Smooth muscle cell (in vitro differentiated cells): Measurements from ENCODE around the gene UNKL. TPM values are rescaled to one million over a fixed set of nuclear protein-coding genes. Genes with fewer than 3 reads are reported as not detected.
A peak's percentile ranks its signal among the peaks of the same experiment; 100 is the strongest.

ENCODE experiments used
- DNase-seq: peaks from one replicate; lab custom pipeline; 2025; ENCODE audit not compliant: unreplicated experiment; lab: John Stamatoyannopoulos, UW
- H2AFZ ChIP-seq: fragments of 200-600 bp; sonication (generic); 2 replicates; pipeline ENCODE4 v1.6.0; 2016; ENCODE audit warnings: antibody characterized with exemption, low read depth, mild to moderate bottlenecking
- H3F3A ChIP-seq: fragments of 200-600 bp; sonication (generic); 2 replicates; pipeline ENCODE4 v1.6.0; 2017; ENCODE audit warnings: antibody characterized with exemption, low read depth
- H3K27ac ChIP-seq: fragments of 200-600 bp; sonication (generic); 2 replicates; pipeline ENCODE4 v1.5.1; 2016; ENCODE audit warnings: low read depth, mild to moderate bottlenecking
- H3K27me3 ChIP-seq: fragments of 200-600 bp; sonication (generic); 2 replicates; pipeline ENCODE4 v1.6.1; 2016; ENCODE audit warnings: low read depth, mild to moderate bottlenecking
- H3K36me3 ChIP-seq: fragments of 200-600 bp; sonication (generic); 2 replicates; pipeline ENCODE4 v1.5.1; 2016; ENCODE audit warnings: low read depth
- H3K4me1 ChIP-seq: fragments of 200-600 bp; sonication (generic); 2 replicates; pipeline ENCODE4 v1.5.1; 2016; ENCODE audit warnings: low read depth
- H3K4me2 ChIP-seq: fragments of 200-600 bp; sonication (generic); 2 replicates; pipeline ENCODE4 v1.6.0; 2016; ENCODE audit warnings: mild to moderate bottlenecking
- H3K4me3 ChIP-seq: fragments of 200-600 bp; sonication (generic); 2 replicates; pipeline ENCODE4 v1.5.1; 2016; ENCODE audit warnings: mild to moderate bottlenecking
- H3K79me2 ChIP-seq: fragments of 200-600 bp; sonication (generic); 2 replicates; pipeline ENCODE4 v1.6.0; 2016; ENCODE audit warnings: low read depth, mild to moderate bottlenecking
- H3K9ac ChIP-seq: fragments of 200-600 bp; sonication (generic); 2 replicates; pipeline ENCODE4 v1.6.0; 2016; ENCODE audit warnings: low read depth
- H3K9me3 ChIP-seq: fragments of 200-600 bp; sonication (generic); replicated peaks from 2 replicates; pipeline ENCODE4 v1.5.1; 2016; ENCODE audit warnings: low read depth
- H4K20me1 ChIP-seq: fragments of 200-600 bp; sonication (generic); 2 replicates; pipeline ENCODE4 v1.6.0; 2016; ENCODE audit warnings: low read depth
- WGBS: methylation state at CpG from one replicate; pipeline ENCODE4 v1.1.7; 2016; ENCODE audit warnings: low lambda C conversion rate; 5-methylcytosine and 5-hydroxymethylcytosine counted together
- polyA plus RNA-seq: library from polyadenylated mRNA; unstranded; fragments of >200 nt; fragmentation: Nextera tagmentation; extraction: Ambion mirVana; gene quantifications from 2 replicates; pipeline ENCODE4 v1.2.1, GENCODE V29; 2016
- total RNA-seq: library from RNA; depleted of rRNA; stranded (reverse); fragments of >200 nt; gene quantifications from 2 replicates; pipeline ENCODE4 v1.2.3, GENCODE V29; 2014
- TF ChIP-seq, protein P1 (sequence below): fragments of 200-600 bp; sonication (generic); IDR thresholded peaks from 2 replicates; pipeline ENCODE4 v1.5.1; 2017; ENCODE audit warnings: borderline replicate concordance, mild to moderate bottlenecking, antibody characterized with exemption; ENCODE audit not compliant: insufficient read depth, poor library complexity, severe bottlenecking

The UNKL gene
- total and polyA plus RNA-seq, 2 experiments from 2014 or later: 5.2 to 6.2 TPM

DNA sequence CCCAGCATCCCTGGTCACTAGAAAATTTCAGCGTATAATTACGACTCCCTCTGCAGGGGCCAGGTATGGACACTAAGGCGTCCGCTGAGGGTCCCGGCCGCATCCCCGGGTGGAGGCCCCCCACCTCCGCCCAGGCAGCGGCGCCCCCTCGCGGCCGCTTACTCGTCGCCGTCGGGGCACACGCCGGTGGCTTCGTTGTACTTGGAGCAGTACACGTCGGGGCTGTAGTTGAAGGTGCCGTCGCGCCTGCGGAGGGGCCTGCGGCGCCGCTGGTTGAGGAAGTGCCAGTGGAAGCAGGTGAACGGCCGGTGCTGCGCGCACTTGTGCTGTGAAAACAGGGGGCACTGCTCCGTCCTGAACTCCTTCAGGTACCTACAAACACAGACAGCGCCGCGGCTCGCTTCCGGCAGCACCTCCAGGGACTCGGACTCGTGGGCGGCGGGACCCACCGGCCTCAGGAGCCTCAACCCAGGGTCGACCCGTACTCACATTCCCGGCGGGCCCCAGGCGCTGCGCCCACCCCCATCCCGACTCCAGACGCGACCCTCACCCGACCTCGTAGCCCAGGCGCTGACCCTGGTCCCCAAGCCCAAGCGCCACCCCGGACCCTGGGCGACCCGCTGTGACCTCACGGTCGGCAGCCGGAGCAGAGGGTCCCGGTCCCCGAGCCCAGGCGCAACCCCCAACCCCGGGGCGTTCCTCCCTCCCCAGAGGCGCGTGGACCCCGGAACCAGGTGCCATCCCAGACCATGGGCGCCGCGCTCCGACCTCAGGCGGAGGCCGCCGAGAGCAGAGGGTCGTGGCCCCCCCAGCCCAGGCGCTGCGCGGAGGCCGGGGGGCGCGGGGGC lies 596 bp downstream of the UNKL start:
- no peaks in the 10 kb centered on the region for H4K20me1 ChIP-seq
- H3K4me3 ChIP-seq: peak overlapping the region; percentile 90
- H3K36me3 ChIP-seq: no peaks in the 10 kb centered on the region
- peak overlapping the region; percentile 89 for H3K9ac ChIP-seq
- 9% methylated on average over 47 of the region's 85 CpGs for WGBS
- H3K27ac ChIP-seq: no peak overlapping the region
- peaks cover 12% of the 10 kb centered on the region for H3K79me2 ChIP-seq
- H3K4me2 ChIP-seq: peak overlapping the region; percentile 95
- H3K27me3 ChIP-seq: no peaks in the 10 kb centered on the region
- H3F3A ChIP-seq: no peaks in the 10 kb centered on the region
- H3K9me3 ChIP-seq: no peaks in the 10 kb centered on the region
- peaks cover 1% of the 10 kb centered on the region for H3K4me1 ChIP-seq
- TF ChIP-seq, protein P1, sequence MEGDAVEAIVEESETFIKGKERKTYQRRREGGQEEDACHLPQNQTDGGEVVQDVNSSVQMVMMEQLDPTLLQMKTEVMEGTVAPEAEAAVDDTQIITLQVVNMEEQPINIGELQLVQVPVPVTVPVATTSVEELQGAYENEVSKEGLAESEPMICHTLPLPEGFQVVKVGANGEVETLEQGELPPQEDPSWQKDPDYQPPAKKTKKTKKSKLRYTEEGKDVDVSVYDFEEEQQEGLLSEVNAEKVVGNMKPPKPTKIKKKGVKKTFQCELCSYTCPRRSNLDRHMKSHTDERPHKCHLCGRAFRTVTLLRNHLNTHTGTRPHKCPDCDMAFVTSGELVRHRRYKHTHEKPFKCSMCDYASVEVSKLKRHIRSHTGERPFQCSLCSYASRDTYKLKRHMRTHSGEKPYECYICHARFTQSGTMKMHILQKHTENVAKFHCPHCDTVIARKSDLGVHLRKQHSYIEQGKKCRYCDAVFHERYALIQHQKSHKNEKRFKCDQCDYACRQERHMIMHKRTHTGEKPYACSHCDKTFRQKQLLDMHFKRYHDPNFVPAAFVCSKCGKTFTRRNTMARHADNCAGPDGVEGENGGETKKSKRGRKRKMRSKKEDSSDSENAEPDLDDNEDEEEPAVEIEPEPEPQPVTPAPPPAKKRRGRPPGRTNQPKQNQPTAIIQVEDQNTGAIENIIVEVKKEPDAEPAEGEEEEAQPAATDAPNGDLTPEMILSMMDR: peak; percentile 60
- DNase-seq: no peak
- H2AFZ ChIP-seq: peak overlapping the region; percentile 72

DNA sequence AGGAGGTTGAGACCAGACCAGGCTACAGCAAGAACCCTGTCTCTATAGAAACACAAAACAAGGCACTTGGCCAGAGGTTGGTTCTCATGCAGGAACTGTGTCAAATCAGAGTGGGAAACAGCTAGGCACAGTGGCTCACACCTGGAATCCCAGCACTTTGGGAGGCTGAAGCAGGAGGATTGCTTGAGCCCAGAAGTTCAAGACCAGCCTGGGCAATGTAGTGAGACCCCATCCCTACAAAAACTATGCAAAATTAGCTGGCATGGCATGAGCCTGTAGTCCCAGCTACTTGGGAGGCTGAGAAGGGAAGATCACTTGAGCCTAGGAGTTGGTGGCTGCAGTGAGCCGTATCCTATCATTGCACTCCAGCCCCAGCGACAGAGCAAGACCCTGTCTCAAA lies 1.7 kb downstream of the UNKL start:
- 100% methylated on average over 2 of the region's 2 CpGs for WGBS
- Histone ChIP-seq H3K9me3 (no peaks in the 10 kb centered on the region), H3K79me2 (peaks cover 3% of the 10 kb centered on the region), H3K36me3 (no peaks in the 10 kb centered on the region), H3K4me1 (no peaks in the 10 kb centered on the region), H3K27ac (no peak overlapping the region), H3F3A (no peaks in the 10 kb centered on the region), H2AFZ (no peak overlapping the region), H4K20me1 (peaks cover under 1% of the 10 kb centered on the region), H3K9ac (no peak overlapping the region), H3K27me3 (no peaks in the 10 kb centered on the region), H3K4me2 (no peak overlapping the region), H3K4me3 (no peak overlapping the region)
- DNase-seq: no peak
- TF ChIP-seq, protein P1: no peak

DNA sequence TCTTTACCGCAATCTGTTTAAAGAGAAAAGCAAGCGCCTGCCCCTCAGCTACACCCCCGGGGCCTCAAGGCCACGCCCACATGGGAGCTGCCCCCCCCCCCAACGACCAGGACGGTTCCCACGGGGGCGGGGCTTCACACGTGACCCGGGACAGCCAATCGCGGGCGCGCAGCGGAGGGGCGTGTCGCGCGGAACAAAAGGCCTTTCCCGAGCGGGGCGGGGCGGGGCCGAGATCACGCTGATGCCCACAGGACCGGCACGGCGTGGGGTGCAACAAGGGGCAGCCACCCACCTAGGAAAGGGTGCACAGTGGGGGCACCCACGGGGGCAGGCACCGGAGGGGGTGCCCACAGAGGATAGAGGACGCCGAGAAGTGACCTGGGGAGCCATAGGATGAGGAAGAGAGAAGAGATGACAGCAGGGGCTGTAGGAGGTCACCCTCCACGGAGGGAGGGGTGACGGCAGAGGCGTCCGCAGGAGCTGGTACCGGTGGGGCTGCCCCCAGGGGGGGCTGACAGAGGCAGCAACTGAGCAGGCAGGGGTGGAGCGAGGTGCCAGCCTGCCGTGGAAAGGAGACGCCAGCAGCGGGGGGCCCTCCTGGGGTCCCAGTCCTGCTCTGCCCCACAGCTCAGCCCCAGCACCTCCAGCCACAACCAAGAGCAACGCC lies 6.2 kb downstream of the UNKL start:
- H3K9me3 ChIP-seq: no peaks in the 10 kb centered on the region
- H3K27me3 ChIP-seq: no peaks in the 10 kb centered on the region
- H3K36me3 ChIP-seq: no peaks in the 10 kb centered on the region
- H3K4me3 ChIP-seq: peak overlapping the region; percentile 84
- H4K20me1 ChIP-seq: peaks cover 6% of the 10 kb centered on the region
- H2AFZ ChIP-seq: peak overlapping the region; percentile 75
- no peaks in the 10 kb centered on the region for H3K4me1 ChIP-seq
- peak; percentile 95 for DNase-seq
- TF ChIP-seq, protein P1: no peak
- 6% methylated on average over 40 of the region's 42 CpGs for WGBS
- H3F3A ChIP-seq: no peaks in the 10 kb centered on the region
- peak overlapping the region; percentile 94 for H3K4me2 ChIP-seq
- H3K79me2 ChIP-seq: peaks cover 4% of the 10 kb centered on the region
- peak overlapping the region; percentile 63 for H3K9ac ChIP-seq
- no peak overlapping the region for H3K27ac ChIP-seq
